Measurements from ENCODE around the gene HSPB3. TPM values are rescaled to one million over a fixed set of nuclear protein-coding genes. Genes with fewer than 3 reads are reported as not detected.

Gene HSPB3
- total RNA-seq, 4 donors from 2014 or later: 5.9 to 90.6 (median 32.1) TPM

- WGBS, 2 donors (ENCODE audit: low coverage in 1 of 2): 75 to 94% methylated on average over 2 to 3 of the region's 3 CpGs
- H3K36me3 ChIP-seq: no peaks in the 10 kb centered on the region
- no peak for TF ChIP-seq EP300 (IDR thresholded peaks at IDR 0.05)
- TF ChIP-seq POLR2AphosphoS5 (IDR thresholded peaks at IDR 0.05): no peak
- H3K4me1 ChIP-seq: peaks cover 0 to 29% (median 0%) of the 10 kb centered on the region in 3 donors
- no peaks in the 10 kb centered on the region for H3K9me3 ChIP-seq
- ATAC-seq: no peak
- no peak overlapping the region for H3K27ac ChIP-seq
- no peaks in the 10 kb centered on the region for H3K27me3 ChIP-seq
- no peak overlapping the region for H3K4me3 ChIP-seq
These were observed 4.9 kb downstream of the HSPB3 start for GRCh38 chr5:54460181-54460919.

GRCh38 chr5:54462281-54462680, 6.8 kb downstream of the HSPB3 start:
- TF ChIP-seq POLR2A (IDR thresholded peaks at IDR 0.05): no peak
- no peak for TF ChIP-seq EP300 (IDR thresholded peaks at IDR 0.05)
- TF ChIP-seq, protein P1, sequence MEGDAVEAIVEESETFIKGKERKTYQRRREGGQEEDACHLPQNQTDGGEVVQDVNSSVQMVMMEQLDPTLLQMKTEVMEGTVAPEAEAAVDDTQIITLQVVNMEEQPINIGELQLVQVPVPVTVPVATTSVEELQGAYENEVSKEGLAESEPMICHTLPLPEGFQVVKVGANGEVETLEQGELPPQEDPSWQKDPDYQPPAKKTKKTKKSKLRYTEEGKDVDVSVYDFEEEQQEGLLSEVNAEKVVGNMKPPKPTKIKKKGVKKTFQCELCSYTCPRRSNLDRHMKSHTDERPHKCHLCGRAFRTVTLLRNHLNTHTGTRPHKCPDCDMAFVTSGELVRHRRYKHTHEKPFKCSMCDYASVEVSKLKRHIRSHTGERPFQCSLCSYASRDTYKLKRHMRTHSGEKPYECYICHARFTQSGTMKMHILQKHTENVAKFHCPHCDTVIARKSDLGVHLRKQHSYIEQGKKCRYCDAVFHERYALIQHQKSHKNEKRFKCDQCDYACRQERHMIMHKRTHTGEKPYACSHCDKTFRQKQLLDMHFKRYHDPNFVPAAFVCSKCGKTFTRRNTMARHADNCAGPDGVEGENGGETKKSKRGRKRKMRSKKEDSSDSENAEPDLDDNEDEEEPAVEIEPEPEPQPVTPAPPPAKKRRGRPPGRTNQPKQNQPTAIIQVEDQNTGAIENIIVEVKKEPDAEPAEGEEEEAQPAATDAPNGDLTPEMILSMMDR (IDR thresholded peaks at IDR 0.05): no peak
- TF ChIP-seq POLR2AphosphoS5 (IDR thresholded peaks at IDR 0.05): no peak
- no peak overlapping the region for H3K4me3 ChIP-seq
- H3K36me3 ChIP-seq: no peaks in the 10 kb centered on the region
- H3K27me3 ChIP-seq: no peaks in the 10 kb centered on the region
- no peak for ATAC-seq
- peaks cover 0 to 13% (median 0%) of the 10 kb centered on the region in 3 donors for H3K4me1 ChIP-seq
- no peak overlapping the region for H3K27ac ChIP-seq
- H3K9me3 ChIP-seq: no peaks in the 10 kb centered on the region
- WGBS, 2 donors (ENCODE audit: low coverage in 1 of 2): 72 to 75% methylated on average over 4 of the region's 5 CpGs

DNA sequence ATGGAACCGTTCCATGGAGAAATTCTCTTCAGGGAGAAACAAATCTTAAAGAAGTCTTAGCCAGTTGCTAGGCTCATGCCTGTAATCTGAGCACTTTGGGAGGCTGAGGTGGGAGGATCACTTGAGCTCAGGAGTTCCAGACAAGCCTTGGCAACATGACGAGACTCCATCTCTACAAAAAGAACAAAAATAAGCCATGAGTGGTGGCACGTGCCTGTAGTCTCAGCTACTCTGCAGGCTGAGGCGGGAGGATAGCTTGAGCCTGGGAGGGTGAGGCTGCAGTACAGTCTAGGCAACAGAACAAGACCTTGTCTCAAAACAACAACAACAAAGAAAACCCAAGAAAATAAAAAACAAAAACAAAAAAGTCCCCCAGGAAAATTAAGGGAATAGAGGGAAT, 8.2 kb downstream of the HSPB3 start:
- Histone ChIP-seq H3K9me3 (no peaks in the 10 kb centered on the region), H3K4me3 (no peak overlapping the region), H3K27ac (no peak overlapping the region), H3K36me3 (no peaks in the 10 kb centered on the region), H3K4me1 (no peaks in the 10 kb centered on the region), H3K27me3 (no peaks in the 10 kb centered on the region)
- ATAC-seq: no peak
- 71% methylated on average over 4 of the region's 4 CpGs; no CpG with 5 or more reads in 1 of the 2 donors for WGBS, 2 donors (ENCODE audit: low coverage in 1 of 2)
- TF ChIP-seq, protein P1 (IDR thresholded peaks at IDR 0.05): no peak
- TF ChIP-seq POLR2AphosphoS5 (IDR thresholded peaks at IDR 0.05) (no peak), EP300 (IDR thresholded peaks at IDR 0.05) (no peak), POLR2A (IDR thresholded peaks at IDR 0.05) (no peak)

DNA sequence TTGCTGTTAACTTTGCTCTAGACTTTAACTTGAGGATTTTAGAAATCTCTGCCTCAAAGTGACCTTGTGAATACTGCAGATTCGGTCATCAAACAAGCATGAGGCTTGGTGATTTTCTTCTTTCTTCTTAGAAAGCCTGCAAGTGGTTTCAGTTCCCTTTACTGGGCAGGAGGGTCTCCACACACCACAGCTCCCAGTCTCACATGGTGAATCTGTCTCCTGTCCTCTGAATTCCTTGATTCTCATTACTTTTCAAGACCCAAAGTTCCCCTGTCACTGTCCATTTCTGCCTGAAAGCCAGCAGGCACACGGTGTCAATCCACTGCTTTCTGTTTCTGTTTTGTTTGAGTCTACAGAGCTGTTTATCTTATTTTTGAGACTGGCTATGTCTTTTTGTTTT, 14.1 kb downstream of the HSPB3 start:
- peaks cover 0 to 13% (median 4%) of the 10 kb centered on the region in 3 donors for H3K4me1 ChIP-seq
- 15 to 69% methylated on average over 2 of the region's 2 CpGs for whole genome bisulfite sequencing, 2 donors (ENCODE audit: low coverage in 1 of 2)
- H3K27ac ChIP-seq: peak overlapping the region in 1 of 4 donors; percentile 21
- no peak for ATAC-seq
- H3K9me3 ChIP-seq: no peaks in the 10 kb centered on the region
- peak overlapping the region in 1 of 2 donors; percentile 13 for H3K4me3 ChIP-seq
- TF ChIP-seq POLR2AphosphoS5 (IDR thresholded peaks at IDR 0.05): no peak
- TF ChIP-seq, protein P1 (IDR thresholded peaks at IDR 0.05): no peak
- H3K27me3 ChIP-seq: no peaks in the 10 kb centered on the region
- H3K36me3 ChIP-seq: no peaks in the 10 kb centered on the region

DNA sequence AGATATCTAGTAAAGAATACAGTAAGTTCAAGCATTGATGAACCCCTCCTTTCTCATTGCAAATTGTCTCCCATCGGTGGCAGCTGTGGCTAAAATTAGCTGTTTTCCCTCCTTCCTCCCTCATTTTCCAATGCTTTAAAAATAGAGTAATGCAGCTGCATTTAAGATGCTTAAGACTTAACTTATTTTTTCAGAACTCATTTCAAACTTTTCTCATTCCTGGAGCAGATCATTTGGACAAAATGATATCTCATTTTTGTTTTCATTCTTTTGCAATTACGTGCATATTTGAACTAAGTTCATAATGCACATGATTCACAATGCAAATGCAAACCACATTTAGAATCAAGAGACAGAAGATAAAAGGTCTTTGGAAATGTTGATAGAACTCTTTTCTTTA, 14.6 kb downstream of the HSPB3 start:
- Histone ChIP-seq H3K36me3 (no peaks in the 10 kb centered on the region), H3K27me3 (no peaks in the 10 kb centered on the region), H3K27ac (peak overlapping the region in 1 of 4 donors; percentile 21), H3K4me1 (peaks cover 0 to 13% (median 4%) of the 10 kb centered on the region in 3 donors), H3K9me3 (no peaks in the 10 kb centered on the region), H3K4me3 (peak overlapping the region in 1 of 2 donors; percentile 13)
- no peak for ATAC-seq
- 19 to 45% methylated on average over 2 of the region's 2 CpGs for WGBS, 2 donors (ENCODE audit: low coverage in 1 of 2)
- TF ChIP-seq, protein P1 (IDR thresholded peaks at IDR 0.05): no peak
- TF ChIP-seq POLR2AphosphoS5 (IDR thresholded peaks at IDR 0.05) (no peak), EP300 (IDR thresholded peaks at IDR 0.05) (no peak), POLR2A (IDR thresholded peaks at IDR 0.05) (no peak)

Measured in gastroesophageal sphincter (tissue), 4 donors.